NCI-H2227 treated with DMSO at 0.1 percent for 48 hours (cell line): ENCODE data around the gene EPS8L3.

Experiments used
- DNase-seq: peaks from one replicate; lab custom pipeline; 2025; lab: John Stamatoyannopoulos, UW

The EPS8L3 gene

GRCh38 chr1:109739738-109740614 is 23.7 kb downstream of the EPS8L3 start:
- DNase-seq: peak; percentile 70

GRCh38 chr1:109733236-109733870 is 30.4 kb downstream of the EPS8L3 start:
- DNase-seq: no peak

DNA sequence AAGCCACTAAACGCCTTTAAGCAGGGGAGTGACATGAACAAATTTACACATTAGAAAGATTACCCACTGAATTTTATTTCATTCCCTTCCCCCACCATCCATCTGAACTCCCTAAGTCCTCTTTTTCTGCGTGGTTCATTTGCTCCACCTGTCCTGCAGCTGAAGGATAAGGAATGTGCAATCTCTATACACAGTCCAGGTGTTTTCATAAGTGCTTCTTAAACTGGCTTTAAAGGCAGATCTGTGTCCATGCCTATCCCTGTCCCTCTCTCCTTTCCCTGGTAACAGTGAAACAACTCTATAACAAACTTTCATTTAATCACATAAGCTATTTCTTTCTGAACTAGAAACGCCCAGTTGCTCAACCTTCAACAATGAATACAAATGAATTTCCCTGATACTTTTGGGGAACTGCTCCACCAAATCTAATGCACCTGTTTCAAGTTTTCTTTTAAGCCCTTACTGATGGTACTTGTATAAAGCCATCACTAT is 31.3 kb downstream of the EPS8L3 start:
- DNase-seq: no peak

DNA sequence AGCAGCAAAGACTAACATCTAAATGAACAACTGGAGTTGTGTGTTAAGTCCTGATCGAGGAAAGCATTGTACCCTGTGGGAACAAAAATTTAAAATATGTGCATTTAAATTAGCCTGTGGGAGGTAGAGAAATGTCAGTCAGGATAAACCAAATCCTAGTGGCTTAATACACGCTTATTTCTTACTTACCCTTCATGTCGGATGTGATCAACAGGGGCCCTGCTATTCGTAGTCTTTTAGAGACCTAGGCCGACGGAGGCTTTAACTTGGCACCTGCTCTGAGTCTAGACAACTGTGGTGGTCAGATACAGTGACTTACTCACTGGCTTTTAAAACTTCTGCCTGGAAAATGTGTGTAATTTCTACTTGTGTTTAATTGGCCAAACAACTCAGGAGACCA is 33.1 kb downstream of the EPS8L3 start:
- DNase-seq: no peak

GRCh38 chr1:109728870-109729269 is 34.9 kb downstream of the EPS8L3 start:
- DNase-seq: no peak

DNA sequence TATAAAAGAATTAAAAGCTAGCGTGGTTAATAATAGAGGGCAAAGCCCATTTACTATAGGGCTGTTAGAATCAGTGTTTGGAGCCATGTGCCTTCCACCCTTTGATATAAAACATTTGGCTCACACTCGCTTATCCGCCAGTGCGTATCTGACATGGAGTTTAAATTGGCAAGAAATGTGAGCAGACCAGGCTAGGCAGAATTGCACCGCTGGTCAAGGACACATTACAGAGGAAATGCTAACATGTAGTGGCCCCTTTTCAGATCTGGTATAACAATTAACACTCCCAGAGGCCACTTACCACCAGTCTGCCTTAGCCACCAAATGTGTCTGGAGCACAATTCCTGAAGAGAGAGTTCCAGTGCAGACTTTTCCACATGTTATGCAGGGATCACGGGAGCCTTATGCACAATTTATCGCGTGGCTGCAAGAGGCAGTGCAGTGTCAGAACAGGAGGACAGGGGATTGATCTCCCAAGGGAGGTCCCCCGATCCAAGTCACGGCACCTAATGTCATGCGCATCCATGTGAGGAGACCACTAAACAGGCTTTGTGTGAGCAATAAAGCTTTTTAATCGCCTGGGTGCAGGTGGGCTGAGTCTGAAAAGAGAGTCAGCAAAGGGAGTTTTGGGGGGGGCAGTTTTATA is 36.9 kb downstream of the EPS8L3 start:
- DNase-seq: no peak

- no peak for DNase-seq
These were observed 37.7 kb downstream of the EPS8L3 start for GRCh38 chr1:109726007-109726406.

DNA sequence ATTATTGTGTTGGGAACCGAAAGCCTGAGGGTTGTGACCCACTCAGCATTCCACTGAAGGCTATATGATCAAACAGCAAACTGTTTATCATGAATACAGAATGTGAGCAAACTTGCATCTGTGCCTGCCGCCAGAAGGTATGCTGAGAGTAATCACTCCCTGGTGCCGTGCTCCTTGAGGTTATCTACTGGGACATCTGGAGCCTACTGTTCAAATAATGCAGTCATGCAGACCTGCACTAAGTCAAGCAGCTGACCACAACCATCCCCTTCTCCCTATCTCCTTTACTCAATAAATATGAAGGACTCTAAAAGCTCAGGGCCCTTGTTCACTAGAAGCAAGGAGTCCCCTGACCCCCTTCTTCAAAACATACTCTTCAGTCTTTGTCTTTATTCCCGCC is 38.2 kb downstream of the EPS8L3 start:
- DNase-seq: no peak

GRCh38 chr1:109724933-109725332 is 38.8 kb downstream of the EPS8L3 start:
- no peak for DNase-seq

- DNase-seq: no peak
These were observed 40.6 kb downstream of the EPS8L3 start for GRCh38 chr1:109722908-109723691.

GRCh38 chr1:109721971-109722370 is 41.8 kb downstream of the EPS8L3 start:
- no peak for DNase-seq

GRCh38 chr1:109721042-109721441 is 42.7 kb downstream of the EPS8L3 start:
- no peak for DNase-seq

DNA sequence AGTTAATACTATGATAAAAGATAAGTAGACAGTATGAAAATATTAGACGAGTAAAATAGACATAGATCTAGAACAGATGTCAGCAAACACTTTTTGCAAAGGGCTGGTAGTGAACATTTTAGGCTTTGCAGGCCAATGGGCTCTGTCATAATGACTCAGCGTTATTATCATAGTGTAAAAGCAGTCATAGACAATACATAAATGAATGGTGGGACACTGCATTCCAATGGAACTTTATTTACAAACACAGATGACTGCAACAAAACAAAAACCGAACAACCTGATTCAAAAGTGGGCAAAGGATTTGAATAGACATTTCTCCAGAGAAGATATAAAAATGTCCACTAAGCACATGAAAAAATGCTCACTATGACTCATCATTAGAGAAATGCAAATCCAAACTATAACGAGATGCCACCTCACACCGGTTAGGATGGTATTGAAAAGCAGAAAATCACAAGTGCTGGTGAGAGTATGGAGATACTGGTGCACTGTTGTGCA is 44.3 kb downstream of the EPS8L3 start:
- DNase-seq: no peak

GRCh38 chr1:109718495-109718894 is 45.2 kb downstream of the EPS8L3 start:
- no peak for DNase-seq

- DNase-seq: no peak
These were observed 46.0 kb downstream of the EPS8L3 start for GRCh38 chr1:109717729-109718128.

DNA sequence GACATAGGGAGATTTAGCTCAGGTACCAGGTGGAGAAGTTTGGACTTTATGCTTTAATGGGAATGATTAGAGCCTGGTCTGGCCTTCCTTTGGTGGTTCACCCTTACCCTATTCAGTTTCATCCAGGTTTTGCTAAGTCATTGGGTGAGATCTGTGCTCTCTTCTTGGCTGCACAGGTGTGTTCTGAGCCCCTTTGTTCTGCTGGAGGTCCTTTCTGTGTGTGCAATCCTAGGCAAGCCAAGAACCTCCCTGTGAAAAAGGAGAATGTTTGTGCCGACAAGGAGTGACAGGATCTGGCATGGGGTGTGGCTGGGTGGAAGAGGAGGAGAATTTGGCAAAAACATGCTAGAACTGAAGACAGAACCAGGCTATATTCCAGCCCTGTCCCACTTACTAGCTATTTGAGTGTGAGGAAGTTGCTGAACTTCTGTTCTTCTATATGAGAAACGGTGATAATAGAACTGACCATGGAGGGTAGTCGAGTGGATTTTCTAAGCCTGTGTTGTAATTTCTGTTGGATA is 47.1 kb downstream of the EPS8L3 start:
- no peak for DNase-seq

DNA sequence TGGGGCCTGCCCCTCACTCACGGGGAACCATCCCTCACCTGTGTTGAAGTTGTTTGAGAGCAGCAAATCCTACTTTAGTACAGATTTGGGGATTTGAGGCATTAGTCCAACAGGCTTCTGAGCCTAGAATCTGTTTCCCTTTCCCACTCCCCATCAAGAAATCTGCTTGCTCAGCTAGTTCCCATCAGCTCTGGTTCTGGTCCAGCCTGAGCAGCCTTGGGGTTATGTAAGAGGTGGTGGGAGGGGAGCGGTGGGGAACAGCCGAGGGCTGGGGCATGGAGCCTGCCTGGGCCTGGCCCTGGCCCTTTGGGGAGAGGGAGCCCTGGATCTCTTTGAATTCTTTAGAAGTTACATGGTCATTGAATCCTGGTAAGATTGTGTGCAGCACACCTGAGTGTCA is 47.6 kb downstream of the EPS8L3 start:
- DNase-seq: no peak

DNA sequence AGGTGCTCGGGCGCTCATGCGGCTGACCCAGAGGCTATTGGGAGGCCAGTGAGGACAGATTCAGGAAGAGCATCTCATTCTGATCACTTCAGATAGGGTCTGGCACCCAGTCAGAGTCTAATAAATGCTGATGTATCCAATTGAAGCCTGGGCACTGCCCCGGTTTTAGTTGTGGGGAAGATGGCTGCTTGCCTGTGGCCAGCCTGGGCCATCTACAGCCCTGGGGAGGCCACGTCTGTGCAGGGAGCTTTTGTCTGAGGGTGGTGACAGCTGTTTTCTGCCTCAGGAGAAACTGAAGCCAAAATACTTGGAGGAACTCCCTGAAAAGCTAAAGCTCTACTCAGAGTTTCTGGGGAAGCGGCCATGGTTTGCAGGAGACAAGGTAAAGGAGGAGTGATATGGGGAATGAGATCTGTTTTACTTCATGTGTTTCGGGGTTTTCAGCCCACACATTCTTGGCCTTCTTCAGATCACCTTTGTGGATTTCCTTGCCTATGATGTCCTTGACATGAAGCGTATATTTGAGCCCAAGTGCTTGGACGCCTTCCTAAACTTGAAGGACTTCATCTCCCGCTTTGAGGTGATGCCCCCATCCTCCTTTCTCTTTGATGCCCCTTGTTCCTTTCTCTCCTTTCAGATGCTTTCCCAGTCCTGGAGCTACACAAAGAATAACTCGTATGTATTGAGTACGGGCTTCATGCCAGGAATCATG is 48.9 kb downstream of the EPS8L3 start:
- DNase-seq: no peak

GRCh38 chr1:109713636-109714035 is 50.1 kb downstream of the EPS8L3 start:
- DNase-seq: no peak

DNA sequence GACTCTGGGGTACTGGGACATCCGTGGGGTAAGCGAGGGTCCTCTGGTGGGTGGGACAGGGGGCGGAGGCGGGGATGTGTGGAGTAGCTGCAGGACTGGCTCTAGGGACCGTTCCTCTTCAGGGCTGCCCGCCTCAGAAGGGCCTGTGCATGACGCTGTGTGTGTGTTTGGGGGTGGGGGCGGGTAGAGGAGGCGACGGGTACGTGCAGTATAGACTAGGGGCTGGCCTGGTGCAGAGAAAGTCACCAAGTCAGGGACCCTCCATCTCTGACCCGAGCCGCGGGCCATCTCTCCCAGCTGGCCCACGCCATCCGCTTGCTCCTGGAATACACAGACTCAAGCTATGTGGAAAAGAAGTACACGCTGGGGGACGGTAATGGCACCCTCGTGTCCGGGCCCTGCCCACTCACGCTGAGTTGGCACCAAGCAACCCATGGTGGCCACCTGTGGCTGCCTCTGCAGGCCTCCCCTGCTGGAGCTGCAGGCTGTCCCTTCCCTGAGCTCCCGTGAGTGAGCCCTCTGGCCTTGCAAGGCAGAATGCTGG is 51.3 kb downstream of the EPS8L3 start:
- DNase-seq: no peak
